Naive thymus-derived CD8-positive, alpha-beta T cell (primary cell): ENCODE results near the gene AJAP1. TPM values are rescaled to one million over a fixed set of nuclear protein-coding genes. Genes with fewer than 3 reads are reported as not detected.

Source experiments
- ATAC-seq, 2 donors: fragments of 150-1000 bp; cut with Tn5 transposase in 1 of 2; sonication (Bioruptor Pico), chemical (Tn5 transposase) in 1 of 2; 1 replicate in 1 of 2; 2 replicates in 1 of 2; pipeline ENCODE4 v1.10.0; 2021; ENCODE audit warnings: mild to moderate bottlenecking in 2 of 2, moderate library complexity in 2 of 2
- POLR2A ChIA-PET: fragments of 350-600 bp; sonication (Branson Sonifier 250); formaldehyde crosslinking; loops from one replicate; lab custom pipeline; 2021; ENCODE audit warnings: antibody characterized with exemption; lab: Charles Lee
- DNase-seq, 10 donors: peaks; one replicate each; pipeline versions ENCODE4 v3.0.0 to v3.0.0-alpha.2; 2020 to 2022
- H3K27ac Mint-ChIP-seq, 10 donors: one replicate each; pipeline ENCODE4 v1.8.0; 2020 to 2022; ENCODE audit warnings: mild to moderate bottlenecking in 10 of 10, mixed read lengths in 10 of 10, moderate library complexity in 4 of 10, inconsistent platforms in 1 of 10
- H3K27me3 Mint-ChIP-seq, 5 donors: one replicate each; pipeline ENCODE4 v1.8.0; 2021 to 2022; ENCODE audit warnings: mixed read lengths in 5 of 5
- H3K36me3 Mint-ChIP-seq, 3 donors: one replicate each; pipeline ENCODE4 v1.8.0; 2020 to 2022; ENCODE audit warnings: mixed read lengths in 3 of 3, mild to moderate bottlenecking in 2 of 3, inconsistent platforms in 1 of 3
- H3K4me1 Mint-ChIP-seq, 4 donors: one replicate each; pipeline ENCODE4 v1.8.0; 2021 to 2022; ENCODE audit warnings: mixed read lengths in 4 of 4
- H3K4me3 Mint-ChIP-seq, 10 donors: one replicate each; pipeline ENCODE4 v1.8.0; 2020 to 2022; ENCODE audit warnings: mild to moderate bottlenecking in 10 of 10, mixed read lengths in 10 of 10, moderate library complexity in 6 of 10, inconsistent platforms in 1 of 10
- H3K9me3 Mint-ChIP-seq, 9 donors: one replicate each; pipeline ENCODE4 v1.8.0; 2020 to 2022; ENCODE audit warnings: mixed read lengths in 9 of 9, mild to moderate bottlenecking in 3 of 9, inconsistent platforms in 1 of 9, moderate library complexity in 1 of 9
- polyA plus RNA-seq, 3 donors: library from polyadenylated mRNA; unstranded; fragments of 300-500 nt; fragmentation: Illumina TruSeq; gene quantifications; one replicate each; pipeline ENCODE4 v1.2.3, GENCODE V29; 2021
- total RNA-seq, 8 experiments: library from RNA in 2 of 8; stranded (reverse) in 2 of 8; gene quantifications; one replicate each; pipeline ENCODE4 v1.2.3 and lab custom pipeline; 2021 to 2026

AJAP1 gene
- total and polyA plus RNA-seq, 5 experiments from 2014 or later, result 0.01 to 0.21 (median 0.11) TPM; not detected in 2

- no peak overlapping the region for H3K4me3 Mint-ChIP-seq
- POLR2A ChIA-PET, result no interaction called here
- no peak overlapping the region for H3K27ac Mint-ChIP-seq
- H3K36me3 Mint-ChIP-seq, result no peaks in the 10 kb centered on the region
- H3K9me3 Mint-ChIP-seq, result peaks cover 0 to 6% (median 0%) of the 10 kb centered on the region in 9 donors
- peaks cover 0 to 6% (median 3%) of the 10 kb centered on the region in 5 donors for H3K27me3 Mint-ChIP-seq
- ATAC-seq, result no peak
- no peak for DNase-seq
- H3K4me1 Mint-ChIP-seq, result no peaks in the 10 kb centered on the region
Observed at GRCh38 chr1:4743978-4744750, 89.8 kb downstream of the AJAP1 start.

GRCh38 chr1:4745560-4745959, 91.2 kb downstream of the AJAP1 start:
- no peak for ATAC-seq
- H3K4me1 Mint-ChIP-seq, result no peaks in the 10 kb centered on the region
- POLR2A ChIA-PET, result no interaction called here
- H3K27ac Mint-ChIP-seq, result no peak overlapping the region
- H3K9me3 Mint-ChIP-seq, result no peaks in the 10 kb centered on the region
- no peak overlapping the region for H3K4me3 Mint-ChIP-seq
- no peaks in the 10 kb centered on the region for H3K36me3 Mint-ChIP-seq
- H3K27me3 Mint-ChIP-seq, result peaks cover 0 to 7% (median 0%) of the 10 kb centered on the region in 5 donors
- no peak for DNase-seq

- H3K9me3 Mint-ChIP-seq, result peaks cover 0 to 8% (median 3%) of the 10 kb centered on the region in 9 donors
- H3K27ac Mint-ChIP-seq, result no peak overlapping the region
- peaks cover 0 to 12% (median 0%) of the 10 kb centered on the region in 5 donors for H3K27me3 Mint-ChIP-seq
- no peak for ATAC-seq
- POLR2A ChIA-PET, result no interaction called here
- H3K4me3 Mint-ChIP-seq, result no peak overlapping the region
- no peak for DNase-seq
- peaks cover 0 to 2% (median 0%) of the 10 kb centered on the region in 4 donors for H3K4me1 Mint-ChIP-seq
- peaks cover 0 to 5% (median 0%) of the 10 kb centered on the region in 3 donors for H3K36me3 Mint-ChIP-seq
Observed at GRCh38 chr1:4749406-4749805, 95.0 kb downstream of the AJAP1 start.

DNA sequence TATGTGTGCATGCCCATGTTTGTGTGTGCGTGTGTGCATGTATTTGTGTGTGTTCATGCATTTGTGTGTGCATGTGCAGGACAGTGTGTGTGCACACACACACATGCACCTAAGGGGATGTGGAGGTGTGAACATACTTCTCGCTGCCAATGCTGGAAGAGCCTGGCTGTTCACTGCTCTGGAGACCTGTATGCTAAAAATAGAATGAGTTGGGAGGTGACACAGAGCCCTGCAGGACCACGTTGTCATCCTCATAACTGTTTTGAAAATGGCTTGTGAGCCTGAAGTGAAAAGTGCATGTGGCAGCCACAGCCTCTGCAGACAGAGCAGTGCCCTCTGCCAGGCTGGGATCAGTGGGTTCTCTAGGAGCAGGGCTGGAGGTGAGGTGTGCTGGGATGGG, 95.8 kb downstream of the AJAP1 start:
- Mint-ChIP-seq H3K4me1 (peaks cover 0 to 2% (median 0%) of the 10 kb centered on the region in 4 donors), H3K27me3 (peaks cover 0 to 10% (median 0%) of the 10 kb centered on the region in 5 donors), H3K27ac (no peak overlapping the region), H3K9me3 (peaks cover 0 to 9% (median 3%) of the 10 kb centered on the region in 9 donors), H3K4me3 (no peak overlapping the region), H3K36me3 (peaks cover 0 to 5% (median 0%) of the 10 kb centered on the region in 3 donors)
- ATAC-seq (no peak), DNase-seq (no peak)
- POLR2A ChIA-PET, result no interaction called here

DNA sequence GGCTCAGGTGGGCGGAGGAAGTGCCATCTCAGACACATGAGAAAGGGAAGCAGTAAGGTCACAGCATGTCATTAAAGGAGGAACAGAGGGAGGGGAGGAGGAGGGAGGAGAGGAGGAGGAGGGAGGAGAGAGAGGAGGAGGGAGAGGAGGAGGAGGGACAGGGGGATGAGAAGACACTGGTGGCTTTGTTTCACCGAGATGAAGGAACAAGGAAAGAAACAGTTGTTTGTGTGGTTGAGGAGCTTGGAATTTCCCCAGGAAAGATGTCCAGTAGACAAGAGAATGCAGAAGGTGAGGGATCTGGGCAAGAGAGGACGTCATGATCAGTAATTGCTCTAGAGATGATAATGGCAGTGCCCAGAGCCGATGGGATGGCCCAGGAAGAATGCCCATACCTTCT, 97.7 kb downstream of the AJAP1 start:
- POLR2A ChIA-PET, result no interaction called here
- Mint-ChIP-seq H3K27ac (peak overlapping the region in 2 of 10 donors; percentile 5 to 74), H3K36me3 (peaks cover 0 to 5% (median 0%) of the 10 kb centered on the region in 3 donors), H3K4me1 (peaks cover 0 to 2% (median 0%) of the 10 kb centered on the region in 4 donors), H3K4me3 (no peak overlapping the region), H3K9me3 (peaks cover 0 to 12% (median 3%) of the 10 kb centered on the region in 9 donors), H3K27me3 (peaks cover 0 to 10% (median 0%) of the 10 kb centered on the region in 5 donors)
- DNase-seq (no peak), ATAC-seq (no peak)

DNA sequence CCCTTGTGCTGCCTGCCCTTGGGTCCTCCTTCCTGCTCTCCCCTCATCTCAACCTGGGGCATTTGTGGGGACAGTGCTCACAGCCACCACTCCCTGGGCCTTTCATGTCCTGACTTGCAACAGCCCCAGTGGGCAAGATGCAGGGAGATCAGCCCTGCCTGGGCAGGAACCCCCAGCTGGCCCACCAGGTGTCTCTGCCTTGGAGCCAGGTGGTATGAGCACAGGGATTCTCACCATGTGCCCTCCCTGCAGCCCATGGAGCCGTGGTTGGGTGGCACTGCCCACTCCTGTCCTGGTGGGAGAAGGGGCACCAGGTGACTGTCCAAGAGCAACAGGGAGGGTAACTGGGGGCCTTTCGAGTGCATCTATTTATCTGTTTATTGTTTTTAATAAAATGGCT, 100.4 kb downstream of the AJAP1 start:
- no peak overlapping the region for H3K4me3 Mint-ChIP-seq
- peaks cover 0 to 2% (median 0%) of the 10 kb centered on the region in 4 donors for H3K4me1 Mint-ChIP-seq
- H3K9me3 Mint-ChIP-seq, result peaks cover 0 to 26% (median 12%) of the 10 kb centered on the region in 9 donors
- DNase-seq (no peak), ATAC-seq (no peak)
- H3K27ac Mint-ChIP-seq, result no peak overlapping the region
- peaks cover 0 to 14% (median 2%) of the 10 kb centered on the region in 5 donors for H3K27me3 Mint-ChIP-seq
- POLR2A ChIA-PET, result no interaction called here
- peaks cover 0 to 18% (median 0%) of the 10 kb centered on the region in 3 donors for H3K36me3 Mint-ChIP-seq

GRCh38 chr1:4755301-4755845, 101.0 kb downstream of the AJAP1 start:
- Mint-ChIP-seq H3K27ac (no peak overlapping the region), H3K9me3 (peaks cover 0 to 26% (median 12%) of the 10 kb centered on the region in 9 donors), H3K4me1 (peaks cover 0 to 4% (median 0%) of the 10 kb centered on the region in 4 donors), H3K27me3 (peaks cover 0 to 18% (median 5%) of the 10 kb centered on the region in 5 donors), H3K36me3 (peaks cover 0 to 18% (median 0%) of the 10 kb centered on the region in 3 donors), H3K4me3 (no peak overlapping the region)
- POLR2A ChIA-PET, result no interaction called here
- no peak for DNase-seq
- no peak for ATAC-seq

- ATAC-seq, result no peak
Observed at GRCh38 chr1:4755864-4756504, 101.6 kb downstream of the AJAP1 start.

GRCh38 chr1:4756851-4757580, 102.6 kb downstream of the AJAP1 start:
- no peak for ATAC-seq
- Mint-ChIP-seq H3K27ac (no peak overlapping the region), H3K36me3 (peaks cover 0 to 18% (median 0%) of the 10 kb centered on the region in 3 donors), H3K9me3 (peaks cover 0 to 26% (median 9%) of the 10 kb centered on the region in 9 donors), H3K4me1 (peaks cover 0 to 3% (median 0%) of the 10 kb centered on the region in 4 donors), H3K27me3 (peaks cover 0 to 18% (median 5%) of the 10 kb centered on the region in 5 donors), H3K4me3 (no peak overlapping the region)
- POLR2A ChIA-PET, result no interaction called here
- no peak for DNase-seq

More at GRCh38 chr1:4755864-4756504, 101.6 kb downstream of the AJAP1 start:
- Mint-ChIP-seq H3K36me3 (peaks cover 0 to 18% (median 0%) of the 10 kb centered on the region in 3 donors), H3K27me3 (peaks cover 0 to 18% (median 5%) of the 10 kb centered on the region in 5 donors), H3K4me1 (peaks cover 0 to 4% (median 0%) of the 10 kb centered on the region in 4 donors), H3K27ac (no peak overlapping the region), H3K9me3 (peaks cover 0 to 26% (median 12%) of the 10 kb centered on the region in 9 donors), H3K4me3 (no peak overlapping the region)
- DNase-seq, result no peak
- POLR2A ChIA-PET, result no interaction called here

- DNase-seq, result no peak
Observed at GRCh38 chr1:4759671-4760070, 105.3 kb downstream of the AJAP1 start.

GRCh38 chr1:4760088-4760487, 105.7 kb downstream of the AJAP1 start:
- H3K27me3 Mint-ChIP-seq, result peaks cover 0 to 24% (median 5%) of the 10 kb centered on the region in 5 donors
- no peak for ATAC-seq
- peaks cover 0 to 17% (median 6%) of the 10 kb centered on the region in 9 donors for H3K9me3 Mint-ChIP-seq
- no peak for DNase-seq
- POLR2A ChIA-PET, result no interaction called here
- peaks cover 0 to 12% (median 0%) of the 10 kb centered on the region in 3 donors for H3K36me3 Mint-ChIP-seq
- no peak overlapping the region for H3K27ac Mint-ChIP-seq
- peaks cover 0 to 3% (median 0%) of the 10 kb centered on the region in 4 donors for H3K4me1 Mint-ChIP-seq
- no peak overlapping the region for H3K4me3 Mint-ChIP-seq

More at GRCh38 chr1:4759671-4760070, 105.3 kb downstream of the AJAP1 start:
- Mint-ChIP-seq H3K27ac (no peak overlapping the region), H3K36me3 (peaks cover 0 to 12% (median 0%) of the 10 kb centered on the region in 3 donors), H3K27me3 (peaks cover 0 to 24% (median 5%) of the 10 kb centered on the region in 5 donors), H3K4me1 (peaks cover 0 to 3% (median 0%) of the 10 kb centered on the region in 4 donors), H3K4me3 (no peak overlapping the region), H3K9me3 (peaks cover 0 to 17% (median 6%) of the 10 kb centered on the region in 9 donors)
- POLR2A ChIA-PET, result interaction anchor here (0.5 kb wide), 1 partner anchor 1400 kb away, joined by 3 read pairs; no protein-coding TSS in a partner anchor
- ATAC-seq, result no peak

- peaks cover 0 to 12% (median 0%) of the 10 kb centered on the region in 3 donors for H3K36me3 Mint-ChIP-seq
- no peak for ATAC-seq
- H3K27ac Mint-ChIP-seq, result no peak overlapping the region
- no peak overlapping the region for H3K4me3 Mint-ChIP-seq
- POLR2A ChIA-PET, result no interaction called here
- peaks cover 0 to 5% (median 0%) of the 10 kb centered on the region in 4 donors for H3K4me1 Mint-ChIP-seq
- H3K9me3 Mint-ChIP-seq, result peaks cover 0 to 17% (median 6%) of the 10 kb centered on the region in 9 donors
- peaks cover 0 to 16% (median 5%) of the 10 kb centered on the region in 5 donors for H3K27me3 Mint-ChIP-seq
- no peak for DNase-seq
Observed at GRCh38 chr1:4761324-4761723, 106.9 kb downstream of the AJAP1 start.
